H1 (cell line): ENCODE data around the gene ATP2B3. TPM values are rescaled to one million over a fixed set of nuclear protein-coding genes. Genes with fewer than 3 reads are reported as not detected.

Experiments used
- CHD7 ChIP-seq: fragments of 300-600 bp; sonication (generic); IDR thresholded peaks from 2 replicates; pipeline ENCODE4 v1.7.1; 2012; ENCODE audit warnings: low read length, moderate library complexity, mild to moderate bottlenecking, inconsistent platforms; ENCODE audit not compliant: insufficient replicate concordance
- CREB1 ChIP-seq: IDR thresholded peaks from 2 replicates; pipeline ENCODE4 v1.6.1; 2012; ENCODE audit warnings: inconsistent platforms
- CTBP2 ChIP-seq: IDR thresholded peaks from 2 replicates; pipeline ENCODE4 v1.7.0; 2011; ENCODE audit warnings: borderline replicate concordance, mild to moderate bottlenecking, moderate library complexity, mixed read lengths, low read length; ENCODE audit not compliant: insufficient read depth, insufficient read length
- EP300 ChIP-seq, 2 experiments: IDR thresholded peaks; 1 replicate in 1 of 2; 2 replicates in 1 of 2; pipeline ENCODE4 v1.6.1; 2011 to 2012; ENCODE audit warnings: low read depth in 2 of 2, low read length in 2 of 2, mild to moderate bottlenecking in 2 of 2, borderline replicate concordance in 1 of 2, inconsistent platforms in 1 of 2, moderate library complexity in 1 of 2
- GABPA ChIP-seq: IDR thresholded peaks from 2 replicates; pipeline ENCODE4 v1.6.1; 2011; ENCODE audit warnings: mild to moderate bottlenecking, low read length, moderate library complexity, borderline replicate concordance; ENCODE audit not compliant: insufficient read depth
- MAFK ChIP-seq: IDR thresholded peaks from 2 replicates; pipeline ENCODE4 v1.6.1; 2012; ENCODE audit warnings: low read depth, mild to moderate bottlenecking, improper control_type of control experiment, low read length
- polyA plus RNA-seq, 7 experiments: library from polyadenylated mRNA; depleted of rRNA in 3 of 7; stranded (reverse) in 5 of 7; unstranded in 2 of 7; fragments of >200 nt in 5 of 7; fragments of 200-250 nt in 2 of 7; gene quantifications; 1 replicate in 5 of 7; 2 replicates in 1 of 7; 4 replicates in 1 of 7; pipeline versions ENCODE4 v1.2.1 to v1.2.3, GENCODE V29; 2011 to 2013; ENCODE audit warnings: missing spikeins in 2 of 7, mixed read lengths in 2 of 7
- total RNA-seq: library from RNA; stranded (reverse); fragmentation: NEBNext Ultra II Directional; extraction: Animal tissue kit (Norgen Biotek cat#: 25700); gene quantifications from 2 replicates; pipeline ENCODE4 v1.2.1, GENCODE V29; 2021

ATP2B3 gene
- total and polyA plus RNA-seq, 2 of the 8 experiments (the other 6 are each of a cell fraction or from before 2014, with no cell fraction given), result 0.14 to 0.19 TPM

- TF ChIP-seq CHD7 (no peak), EP300 (IDR thresholded peaks at IDR 0.05; ENCODE audit: borderline replicate concordance in 1 of 2, low read depth in 2 of 2, low read length in 2 of 2) (no peak), MAFK (no peak), CREB1 (no peak), CTBP2 (no peak), GABPA (no peak)
Observed at GRCh38 chrX:153603131-153603656, 85.8 kb downstream of the ATP2B3 start (continued).
